HG02870 (cell line): ENCODE measurements around the gene TGM1.
"Not testable (repeated sequence)": the region's sequence is repeated elsewhere in the genome, so short reads cannot be mapped to it uniquely, and the experiment has no call there.

Experiments used
- ATAC-seq: cut with Tn5 transposase; IDR thresholded peaks from one replicate; pipeline ENCODE4 v1.9.1; 2021; ENCODE audit warnings: mild to moderate bottlenecking, moderate library complexity; ENCODE audit not compliant: unreplicated experiment

Gene TGM1

GRCh38 chr14:24207625-24208024 is 55.4 kb downstream of the TGM1 start:
- no peak for ATAC-seq

GRCh38 chr14:24207104-24207551 is 55.8 kb downstream of the TGM1 start:
- ATAC-seq, result no peak

GRCh38 chr14:24206260-24207103 is 56.5 kb downstream of the TGM1 start:
- ATAC-seq, result no peak

GRCh38 chr14:24204163-24205146 is 58.5 kb downstream of the TGM1 start:
- no peak for ATAC-seq

GRCh38 chr14:24203249-24203886 is 59.6 kb downstream of the TGM1 start:
- not testable (repeated sequence) for ATAC-seq

GRCh38 chr14:24202538-24202937 is 60.4 kb downstream of the TGM1 start:
- ATAC-seq, result not testable (repeated sequence)
